Activated CD8-positive, alpha-beta memory T cell treated with anti-CD3 and anti-CD28 coated beads, Interleukin-2, amount 50 U/mL, for 24 hours (primary cell): ENCODE measurements around the gene COA1.
"Not testable (repeated sequence)": the region's sequence is repeated elsewhere in the genome, so short reads cannot be mapped to it uniquely, and the experiment has no call there.

ENCODE experiments used
- DNase-seq: peaks from one replicate; pipeline ENCODE4 v3.0.0-alpha.2; 2020; ENCODE audit errors: extremely low read depth

Gene COA1

DNA sequence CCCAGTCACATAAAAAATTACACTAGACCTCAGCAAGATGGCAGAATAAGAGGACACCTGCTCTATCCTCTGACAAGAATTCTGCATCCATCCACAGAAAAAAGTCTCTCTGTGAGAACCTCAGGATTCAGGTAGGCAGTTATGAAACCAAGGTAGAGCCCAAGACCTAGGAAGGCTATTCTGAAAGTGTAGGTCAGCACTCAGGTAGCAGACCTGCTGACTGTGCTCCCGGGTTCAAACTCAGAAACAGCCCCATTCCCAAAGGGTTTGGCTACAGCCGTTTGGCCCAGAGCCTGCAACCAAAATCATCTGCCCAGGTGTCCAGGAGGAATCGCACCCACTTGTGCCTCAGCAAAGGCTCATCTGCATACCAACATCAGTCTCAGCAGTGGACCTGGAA, 37.7 kb downstream of the COA1 start:
- no peak for DNase-seq

DNA sequence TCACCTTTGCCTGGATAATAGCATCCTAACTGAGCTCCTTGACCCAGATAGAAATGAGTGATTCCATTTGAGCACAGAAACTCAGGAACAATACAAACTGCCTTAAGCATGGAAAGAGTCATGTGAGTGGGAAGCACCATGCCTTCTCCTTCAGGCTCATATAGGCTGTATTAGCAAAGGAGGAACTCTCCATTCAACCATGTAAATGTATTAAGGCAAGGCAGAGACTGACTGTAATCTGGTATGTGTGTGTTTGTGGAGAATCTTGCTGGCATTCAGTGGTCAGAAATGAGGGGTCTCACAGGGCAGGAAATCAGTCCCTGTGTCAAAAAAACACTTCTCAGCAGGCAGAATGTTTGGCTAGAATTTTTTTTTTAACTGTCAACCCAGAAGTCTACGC, 40.2 kb downstream of the COA1 start:
- DNase-seq, result no peak

DNA sequence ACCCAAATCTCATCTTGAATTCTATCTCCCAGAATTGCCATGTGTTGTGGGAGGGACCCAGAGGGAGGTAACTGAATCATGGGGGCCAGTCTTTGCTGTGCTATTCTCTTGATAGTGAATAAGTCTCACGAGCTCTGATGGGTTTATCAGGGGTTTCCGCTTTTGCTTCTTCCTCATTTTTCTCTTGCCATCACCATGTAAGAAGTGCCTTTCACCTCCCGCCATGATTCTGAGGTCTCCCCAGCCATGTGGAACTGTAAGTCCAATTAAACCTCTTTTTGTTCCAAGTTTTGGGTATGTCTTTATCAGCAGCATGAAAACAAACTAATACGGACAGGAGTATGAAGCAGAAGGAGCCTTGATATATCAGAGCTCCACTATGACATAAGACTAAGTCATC, 41.5 kb downstream of the COA1 start:
- not testable (repeated sequence) for DNase-seq

GRCh38 chr7:43686991-43687390, 42.3 kb downstream of the COA1 start:
- DNase-seq, result no peak

GRCh38 chr7:43680736-43681135, 48.6 kb downstream of the COA1 start:
- DNase-seq, result no peak

GRCh38 chr7:43679210-43680068, 49.9 kb downstream of the COA1 start:
- no peak for DNase-seq

- no peak for DNase-seq
These were observed 51.0 kb downstream of the COA1 start for GRCh38 chr7:43678315-43678714.

DNA sequence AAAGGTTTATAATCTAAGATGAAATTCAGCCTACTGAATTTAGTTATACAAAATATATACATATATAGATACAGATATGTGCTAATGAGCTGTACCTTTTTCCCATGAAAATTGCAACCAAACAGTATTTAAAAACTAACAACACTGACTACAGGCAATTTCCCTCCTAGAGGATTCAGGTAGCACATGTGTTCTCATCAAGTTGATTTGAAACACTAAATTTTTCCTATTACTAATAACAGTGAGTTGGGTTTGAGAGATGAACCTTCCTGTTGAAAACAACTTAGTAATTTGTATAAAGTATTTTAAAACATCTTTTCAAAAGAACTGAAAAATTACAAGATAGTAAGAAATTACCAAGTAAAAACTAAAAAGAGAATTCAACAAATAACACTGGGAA, 51.5 kb downstream of the COA1 start:
- DNase-seq, result no peak

- DNase-seq, result no peak
These were observed 54.5 kb downstream of the COA1 start for GRCh38 chr7:43674559-43675436.

GRCh38 chr7:43673243-43673976, 55.9 kb downstream of the COA1 start:
- DNase-seq, result not testable (repeated sequence)

- DNase-seq, result no peak
These were observed 57.8 kb downstream of the COA1 start for GRCh38 chr7:43671521-43671920.

- DNase-seq, result peak; percentile 50
These were observed 59.8 kb downstream of the COA1 start for GRCh38 chr7:43669286-43670081.

GRCh38 chr7:43668035-43668434, 61.3 kb downstream of the COA1 start:
- no peak for DNase-seq

DNA sequence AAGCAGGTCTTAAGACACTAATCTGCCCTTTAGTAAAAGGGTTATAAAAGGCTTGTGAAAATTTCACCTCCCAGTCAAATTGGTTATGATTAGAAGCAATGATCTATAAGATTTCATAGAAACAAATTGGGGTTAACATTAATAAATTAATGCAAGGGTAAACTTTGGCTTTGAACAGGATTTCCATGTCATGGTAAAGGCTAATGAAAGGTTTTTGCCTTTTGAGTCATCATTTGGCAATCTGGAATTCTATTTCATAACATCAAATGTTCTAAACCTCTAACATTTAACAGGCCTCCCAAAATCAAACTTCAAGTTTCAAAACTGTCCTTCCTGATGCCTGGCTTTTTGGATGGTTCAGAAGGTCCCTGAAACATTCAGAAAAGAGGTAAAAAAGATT, 62.4 kb downstream of the COA1 start:
- DNase-seq, result no peak

DNA sequence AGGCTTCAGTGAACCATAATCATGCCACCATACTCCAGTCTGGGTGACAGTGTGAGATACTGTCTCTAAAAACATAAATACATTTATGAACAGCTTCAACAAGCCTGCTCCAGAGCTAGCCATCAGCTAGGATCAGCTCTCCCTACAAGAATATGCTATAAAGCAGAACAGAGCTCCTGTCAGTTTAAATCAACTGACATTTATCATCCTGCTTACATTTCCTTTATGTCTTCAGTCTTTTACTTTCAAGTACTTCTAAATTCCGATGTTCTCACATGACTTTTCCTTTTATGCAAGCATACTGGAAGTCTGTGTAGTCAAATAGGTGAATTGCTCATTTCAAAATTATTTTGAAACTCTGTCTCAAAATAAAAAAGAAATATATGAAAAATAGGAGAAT, 64.6 kb downstream of the COA1 start:
- DNase-seq, result no peak

DNA sequence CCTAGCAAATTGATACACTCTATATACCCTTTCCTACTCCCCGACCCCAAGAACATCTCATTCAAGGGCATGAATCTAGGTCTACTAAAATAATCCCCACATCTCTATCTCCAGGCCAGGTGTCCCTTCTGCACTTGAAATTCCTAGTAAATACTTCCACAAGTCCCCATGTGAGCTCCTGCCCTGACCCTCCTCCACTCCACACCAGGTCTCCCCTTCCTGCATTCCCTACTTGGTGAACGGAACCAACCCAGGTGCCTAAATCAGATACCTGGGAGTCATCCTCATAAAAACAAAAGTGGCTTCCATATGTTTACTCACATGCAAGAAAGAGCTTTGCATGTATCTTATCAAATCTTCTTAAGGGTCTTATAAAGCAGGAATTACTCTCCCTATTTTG, 69.2 kb downstream of the COA1 start:
- DNase-seq, result no peak

DNA sequence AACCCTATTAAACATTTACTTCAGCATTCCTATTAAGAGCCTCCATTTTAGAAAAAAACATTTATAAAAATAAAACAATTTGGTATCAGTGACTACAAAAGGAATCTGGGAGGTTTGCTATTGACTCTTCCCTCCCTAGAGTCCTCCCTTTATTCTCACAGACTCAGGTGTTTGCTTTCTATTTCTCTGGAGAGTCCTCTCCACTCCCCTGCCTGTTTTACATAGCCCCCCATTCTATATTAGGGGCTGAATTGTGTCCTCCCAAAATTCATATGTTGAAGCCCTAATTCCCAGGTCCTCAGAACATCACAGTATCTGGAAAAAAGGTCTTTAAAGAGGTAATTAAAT, 69.8 kb downstream of the COA1 start:
- no peak for DNase-seq

DNA sequence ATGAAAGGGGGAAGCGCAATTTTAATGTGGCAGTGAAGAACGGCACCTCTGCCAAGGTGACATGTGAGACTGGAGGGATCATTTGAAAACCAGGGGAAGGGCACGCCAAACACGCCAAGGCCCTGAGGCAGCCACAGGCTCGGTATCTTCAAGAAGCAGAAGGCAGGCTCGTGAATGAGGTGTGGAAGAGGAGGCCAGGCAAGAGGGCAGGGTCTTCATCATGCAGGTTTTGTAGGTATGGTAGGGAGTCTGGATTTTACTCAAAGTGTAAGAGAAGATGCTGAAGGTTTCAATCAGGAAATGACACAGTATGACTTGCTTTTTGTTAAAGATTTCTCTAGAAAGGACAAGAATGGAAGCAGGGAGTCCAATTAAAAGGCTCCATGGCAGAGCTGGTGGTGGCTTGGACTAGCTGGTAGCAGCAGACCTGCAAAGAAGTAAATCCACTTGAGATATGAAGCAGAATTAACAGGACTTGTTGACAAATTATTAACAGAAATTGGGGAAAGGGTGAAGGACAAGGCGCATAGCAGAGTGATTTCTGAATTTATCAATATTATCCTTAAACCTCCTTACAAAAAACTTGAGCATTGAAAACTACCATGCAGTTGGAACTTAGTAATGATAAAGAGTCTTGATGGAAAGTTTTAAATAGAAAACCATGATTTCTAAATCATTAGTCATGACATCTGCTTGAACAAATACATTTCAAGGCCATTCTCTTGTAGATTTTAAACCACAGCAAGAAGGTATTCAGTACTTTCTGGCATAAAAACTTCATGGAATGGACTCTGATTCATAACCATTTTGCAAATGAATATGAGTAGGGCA, 70.4 kb downstream of the COA1 start:
- DNase-seq, result no peak

DNA sequence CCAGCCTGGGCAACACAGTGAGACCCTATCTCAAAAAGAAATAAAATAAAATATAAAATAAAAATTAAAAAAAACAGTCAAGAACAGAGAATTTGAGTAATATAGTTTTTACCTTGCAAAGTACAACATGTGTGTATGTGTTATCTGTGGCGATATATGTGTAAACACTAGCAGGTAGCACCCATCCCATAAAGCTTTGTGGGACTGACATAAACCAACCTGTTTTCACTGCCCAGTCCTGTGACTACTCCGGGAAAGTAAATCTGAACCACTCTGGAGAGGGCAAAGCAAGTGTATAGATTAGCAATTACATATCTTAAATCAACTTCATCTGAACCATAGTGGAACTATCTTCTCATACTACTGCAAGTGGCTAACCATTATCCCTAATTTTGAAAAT, 72.3 kb downstream of the COA1 start:
- no peak for DNase-seq

DNA sequence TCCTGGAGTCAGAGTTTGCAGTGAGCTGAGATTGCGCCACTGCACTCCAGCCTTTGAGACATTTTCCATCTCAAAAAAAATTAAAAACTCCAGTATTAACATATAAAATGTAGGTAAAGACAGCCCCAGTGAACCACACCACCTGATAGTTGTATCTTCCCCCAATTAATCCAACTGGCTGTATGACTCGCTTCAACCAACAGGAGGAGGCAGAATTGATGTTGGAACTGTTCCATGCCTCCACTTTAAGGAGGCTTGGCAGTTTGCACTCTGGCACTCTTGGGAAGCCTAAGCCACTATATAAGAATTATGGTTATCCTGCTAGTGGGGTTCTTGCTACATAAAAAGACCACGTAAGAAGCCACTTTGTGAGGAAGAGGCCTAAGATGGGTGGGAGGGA, 73.7 kb downstream of the COA1 start:
- DNase-seq, result no peak
